SK-N-MC (cell line): ENCODE results near the gene WBP1L.
"Not testable (repeated sequence)": the region's sequence is repeated elsewhere in the genome, so short reads cannot be mapped to it uniquely, and the experiment has no call there.

Experiments
- DNase-seq: peaks from one replicate; pipeline ENCODE4 v3.0.0-alpha.2; 2011; ENCODE audit warnings: low read depth, low spot score
- H3K27ac ChIP-seq: fragments of 200-600 bp; sonication (generic); 2 replicates; pipeline ENCODE4 v1.5.1; 2016; ENCODE audit warnings: mixed run types
- H3K36me3 ChIP-seq: fragments of 200-600 bp; sonication (generic); 2 replicates; pipeline ENCODE4 v1.6.1; 2017; ENCODE audit warnings: antibody characterized with exemption, low read length, mixed read lengths; ENCODE audit not compliant: insufficient read depth
- H3K4me3 ChIP-seq: fragments of 200-600 bp; sonication (generic); 2 replicates; pipeline ENCODE4 v1.5.1; 2016
- H3K9ac ChIP-seq: fragments of 200-600 bp; sonication (generic); 2 replicates; pipeline ENCODE4 v1.8.0; 2017; ENCODE audit warnings: mixed run types, mixed read lengths; ENCODE audit not compliant: insufficient read length
- H3K9me3 ChIP-seq: fragments of 200-600 bp; sonication (generic); 2 replicates; pipeline ENCODE4 v1.6.1; 2017; ENCODE audit warnings: low read depth, mild to moderate bottlenecking, antibody characterized with exemption, low read length, moderate library complexity, mixed read lengths
- EZH2 ChIP-seq: fragments of 200-600 bp; sonication (generic); IDR thresholded peaks from one replicate; pipeline ENCODE4 v1.6.1; 2017; ENCODE audit warnings: antibody characterized with exemption
- FOXP2 ChIP-seq: optimal IDR thresholded peaks from 2 replicates; pipeline ENCODE3; 2011; ENCODE audit warnings: mild to moderate bottlenecking, moderate library complexity; ENCODE audit not compliant: insufficient read depth; ENCODE audit errors: extremely low read length, control extremely low read depth
- POLR2AphosphoS5 ChIP-seq: IDR thresholded peaks from 2 replicates; pipeline ENCODE4 v1.6.1; 2012; ENCODE audit warnings: mild to moderate bottlenecking, low read depth, low read length, borderline replicate concordance

Gene WBP1L

DNA sequence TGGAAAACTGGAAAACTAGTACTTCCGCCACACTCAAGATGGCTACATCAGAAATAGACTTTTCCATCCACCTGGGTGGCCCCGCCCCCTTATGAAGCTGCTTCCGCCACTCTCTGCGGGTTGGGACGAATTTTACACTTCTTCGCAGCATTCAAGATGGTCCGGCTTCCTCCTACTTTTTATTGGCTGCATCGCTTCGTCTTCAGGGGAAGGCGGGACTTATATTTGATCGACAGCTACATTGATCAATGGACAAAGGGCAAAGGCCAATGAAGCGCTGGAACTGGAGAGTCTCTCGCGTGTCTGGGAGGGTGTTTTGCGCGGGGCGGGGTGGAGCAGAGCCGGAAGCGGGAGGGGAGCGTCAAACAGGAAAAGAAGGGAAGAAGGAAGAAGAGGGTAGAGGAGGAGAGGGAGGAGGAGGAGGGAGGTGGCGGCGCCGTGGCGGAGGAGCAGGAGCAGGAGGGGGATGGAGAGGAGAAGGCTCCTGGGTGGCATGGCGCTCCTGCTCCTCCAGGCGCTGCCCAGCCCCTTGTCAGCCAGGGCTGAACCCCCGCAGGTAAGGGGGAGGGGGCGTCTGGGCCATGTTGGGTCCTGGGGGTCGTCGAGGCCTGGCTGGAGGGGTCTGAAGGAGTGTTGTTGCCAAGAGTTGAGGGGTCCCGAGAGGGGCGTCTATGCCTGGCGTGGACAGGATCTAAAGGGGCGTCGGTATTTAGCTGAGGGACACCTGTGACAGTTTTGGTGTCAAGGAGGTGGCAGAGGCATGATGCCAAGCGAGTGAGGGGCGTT, at the start of gene WBP1L:
Gene WBP1L (plus strand): TSS at position 361 of the 786 bp plus-strand sequence. CDS start 106 bp downstream, at position 467.
- TF ChIP-seq POLR2AphosphoS5 (no peak; the same call in 1 of the 2 replicates), FOXP2 (no peak), EZH2 (no peak)
- H3K9me3 ChIP-seq = no peaks in the 10 kb centered on the region

DNA sequence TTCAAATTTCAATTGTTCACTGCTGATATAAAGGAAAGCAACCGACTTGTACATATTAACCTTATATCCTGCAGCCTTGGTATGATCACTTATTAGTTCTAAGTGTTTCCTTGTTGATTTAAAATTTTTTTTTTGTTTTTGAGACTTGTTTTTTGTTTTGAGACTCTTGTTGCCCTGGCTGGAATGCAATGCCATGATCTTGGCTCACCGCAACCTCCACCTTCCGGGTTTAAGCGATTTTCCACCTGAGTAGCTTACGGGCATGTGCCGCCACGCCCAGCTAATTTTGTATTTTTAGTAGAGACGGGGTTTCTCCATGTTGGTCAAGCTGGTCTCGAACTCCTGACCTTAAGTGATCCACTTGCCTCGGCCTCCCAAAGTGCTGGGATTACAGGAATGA, 48.3 kb upstream of the WBP1L start:
- not testable (repeated sequence) for H3K27ac ChIP-seq, DNase-seq, H3K9ac ChIP-seq, H3K9me3 ChIP-seq, H3K36me3 ChIP-seq, H3K4me3 ChIP-seq

More for the DNA sequence above, at the start of gene WBP1L:
- no peak within 1 kb of the TSS for H3K27ac ChIP-seq
- peak within 1 kb of the TSS; percentile 80 for H3K4me3 ChIP-seq
- DNase-seq = peak; percentile 91
- peak within 1 kb of the TSS; percentile 81 for H3K9ac ChIP-seq
- H3K36me3 ChIP-seq = no peaks in the 10 kb centered on the region

DNA sequence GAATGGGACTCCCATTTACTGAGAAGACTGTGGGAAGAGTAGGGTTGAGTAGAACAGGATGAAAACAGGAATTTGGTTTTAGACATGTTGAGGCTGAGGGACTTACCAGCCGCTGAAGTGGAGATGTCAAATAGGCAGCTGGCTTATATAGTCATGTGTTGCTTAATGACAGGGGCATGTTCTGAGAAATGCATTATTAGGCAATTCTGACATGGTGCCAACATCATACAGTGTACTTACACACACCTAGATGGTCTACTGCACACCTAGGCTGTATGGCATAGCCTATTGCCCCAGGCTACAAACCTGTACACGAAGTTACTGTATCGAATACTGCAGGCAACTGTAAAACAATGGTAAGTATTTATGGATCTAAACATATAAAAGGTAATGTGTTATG, 47.0 kb upstream of the WBP1L start:
- H3K27ac ChIP-seq = no peak overlapping the region
- no peak for DNase-seq
- H3K4me3 ChIP-seq = no peak overlapping the region
- TF ChIP-seq EZH2 (no peak), FOXP2 (no peak), POLR2AphosphoS5 (no peak)
- peaks cover 4% of the 10 kb centered on the region; the same call in 1 of the 2 replicates for H3K36me3 ChIP-seq
- H3K9me3 ChIP-seq = no peaks in the 10 kb centered on the region
- H3K9ac ChIP-seq = no peak overlapping the region

DNA sequence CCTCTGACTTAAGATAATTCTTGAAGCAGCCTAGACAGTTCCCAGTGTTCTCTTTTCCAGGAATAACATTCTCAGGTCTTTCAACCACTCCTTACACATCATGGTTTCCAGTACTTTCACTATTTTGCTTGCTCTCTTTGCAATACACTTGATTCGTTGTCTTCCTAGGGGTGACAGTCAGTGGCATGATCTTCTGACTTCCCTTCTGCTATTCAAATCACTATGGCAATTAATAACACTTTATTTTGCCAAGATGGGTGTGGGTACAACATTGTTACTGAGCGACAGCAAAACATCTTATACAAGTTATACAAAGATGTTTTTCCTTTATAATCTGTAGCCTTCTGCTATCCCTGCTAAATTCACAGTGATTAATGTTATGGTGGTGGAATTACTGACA, 44.9 kb upstream of the WBP1L start:
- DNase-seq = no peak
- Histone ChIP-seq H3K9me3 (no peaks in the 10 kb centered on the region), H3K36me3 (peaks cover 4% of the 10 kb centered on the region; the same call in 1 of the 2 replicates), H3K27ac (no peak overlapping the region), H3K4me3 (no peak overlapping the region), H3K9ac (no peak overlapping the region)
- TF ChIP-seq FOXP2 = no peak
- TF ChIP-seq EZH2 = no peak
- no peak for TF ChIP-seq POLR2AphosphoS5

DNA sequence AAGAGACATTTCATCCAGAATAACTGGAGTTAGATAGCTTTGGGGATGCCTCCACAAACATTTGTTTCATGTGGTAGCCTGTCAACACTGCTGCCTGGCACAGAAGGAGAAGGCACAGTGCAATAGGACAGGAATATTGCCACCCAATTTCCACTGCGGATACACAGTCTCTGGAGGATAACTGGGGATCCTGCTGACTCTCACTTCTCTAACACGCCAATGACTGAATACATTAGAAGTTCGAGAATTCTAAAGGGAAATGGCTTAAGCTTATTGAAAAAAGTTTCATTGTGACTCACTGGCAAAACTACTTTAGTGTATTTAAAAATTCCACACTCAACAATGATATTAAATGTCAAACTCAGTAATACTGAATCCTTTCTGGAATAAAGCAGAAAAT, 42.5 kb upstream of the WBP1L start:
- H3K9ac ChIP-seq = no peak overlapping the region
- H3K4me3 ChIP-seq = no peak overlapping the region
- no peak for DNase-seq
- H3K9me3 ChIP-seq = no peaks in the 10 kb centered on the region
- H3K36me3 ChIP-seq = peaks cover 4% of the 10 kb centered on the region; the same call in 1 of the 2 replicates
- TF ChIP-seq FOXP2 (no peak), EZH2 (no peak), POLR2AphosphoS5 (no peak)
- H3K27ac ChIP-seq = no peak overlapping the region

DNA sequence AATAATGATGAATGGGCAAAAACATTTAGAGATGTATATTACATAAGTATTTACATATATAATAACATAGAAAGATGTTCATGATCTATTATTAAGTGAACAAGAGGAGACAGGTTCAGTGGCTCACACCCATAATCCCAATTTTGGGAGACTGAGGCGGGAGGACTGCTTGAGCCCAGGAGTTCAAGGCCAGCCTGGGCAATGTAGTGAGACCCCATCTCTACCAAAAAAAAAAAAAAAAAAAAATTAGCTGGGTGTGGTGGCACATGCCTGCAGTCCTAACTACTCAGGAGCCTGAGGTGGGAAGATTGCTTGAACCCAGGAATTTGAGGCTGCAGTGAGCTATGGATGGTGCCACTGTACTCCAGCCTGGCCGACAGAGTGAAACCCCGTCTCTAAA, 42.0 kb upstream of the WBP1L start:
- no peak overlapping the region for H3K4me3 ChIP-seq
- no peak for TF ChIP-seq EZH2
- no peak for TF ChIP-seq POLR2AphosphoS5
- no peak for TF ChIP-seq FOXP2
- no peaks in the 10 kb centered on the region for H3K9me3 ChIP-seq
- no peak for DNase-seq
- H3K9ac ChIP-seq = no peak overlapping the region
- H3K36me3 ChIP-seq = peaks cover under 1% of the 10 kb centered on the region; the same call in 1 of the 2 replicates
- H3K27ac ChIP-seq = no peak overlapping the region

DNA sequence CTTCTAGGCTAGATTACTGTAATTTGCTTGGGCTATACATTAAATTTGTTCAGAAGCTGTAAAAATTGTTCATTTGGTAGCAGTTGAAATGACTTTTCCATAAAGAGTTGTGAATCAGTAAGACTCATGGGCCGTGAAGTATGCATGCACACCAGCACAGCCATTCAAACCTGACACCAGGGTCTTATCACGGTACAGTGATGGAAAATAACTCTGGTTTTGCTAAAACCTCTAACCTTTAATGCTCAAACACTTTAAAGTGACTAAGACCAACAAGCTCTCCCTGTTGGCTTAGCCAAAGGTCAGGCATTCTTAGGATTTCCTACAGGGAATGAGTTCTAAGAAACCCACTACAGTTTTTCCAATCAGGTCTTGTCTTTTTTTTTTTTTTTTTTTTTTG, 41.0 kb upstream of the WBP1L start:
- H3K9ac ChIP-seq = no peak overlapping the region
- no peaks in the 10 kb centered on the region for H3K36me3 ChIP-seq
- TF ChIP-seq POLR2AphosphoS5 = no peak
- no peak for TF ChIP-seq FOXP2
- no peak for TF ChIP-seq EZH2
- no peak overlapping the region for H3K4me3 ChIP-seq
- H3K27ac ChIP-seq = no peak overlapping the region
- no peaks in the 10 kb centered on the region for H3K9me3 ChIP-seq
- DNase-seq = no peak

DNA sequence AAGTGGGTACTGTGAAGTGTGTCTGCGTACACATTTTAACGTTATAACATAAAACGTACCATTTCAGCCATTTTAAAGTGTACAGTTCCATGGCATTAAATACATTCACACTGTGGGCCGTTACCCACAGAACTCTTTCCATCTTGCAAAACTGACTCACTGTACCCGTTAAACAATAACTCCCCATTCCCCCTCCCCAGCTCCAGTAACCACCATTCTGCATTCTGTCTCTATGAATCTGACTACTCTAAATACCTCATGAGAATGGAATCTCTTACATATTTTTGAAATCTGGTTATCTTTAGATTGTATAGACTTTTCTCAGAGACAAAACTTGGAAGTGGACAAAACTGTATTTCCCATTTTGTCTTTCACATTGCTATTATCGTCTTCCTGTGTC, 38.8 kb upstream of the WBP1L start:
- Histone ChIP-seq H3K9ac (no peak overlapping the region), H3K4me3 (no peak overlapping the region), H3K27ac (no peak overlapping the region), H3K36me3 (no peaks in the 10 kb centered on the region), H3K9me3 (no peaks in the 10 kb centered on the region)
- TF ChIP-seq FOXP2 (no peak), POLR2AphosphoS5 (no peak), EZH2 (no peak)
- DNase-seq = no peak

DNA sequence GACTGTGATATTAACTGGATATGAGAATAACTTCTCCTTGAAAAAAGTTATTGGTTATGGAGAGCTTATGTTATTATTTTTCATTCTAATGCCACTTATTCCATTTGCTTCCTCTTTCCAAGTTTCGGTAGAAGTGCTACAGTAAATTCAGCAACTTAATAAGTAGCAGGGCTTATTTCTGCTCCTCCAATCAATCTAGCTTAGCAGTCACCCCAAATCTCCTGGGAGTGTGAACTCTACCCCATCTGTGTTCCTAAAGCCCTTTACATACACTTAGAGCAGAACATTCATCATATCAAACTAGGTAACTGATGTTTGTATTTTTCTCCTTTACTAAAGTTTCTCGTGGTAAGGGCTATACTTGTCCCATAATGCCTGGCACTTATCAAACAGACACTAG, 38.2 kb upstream of the WBP1L start:
- H3K4me3 ChIP-seq = no peak overlapping the region
- TF ChIP-seq POLR2AphosphoS5 (no peak), FOXP2 (no peak), EZH2 (no peak)
- H3K27ac ChIP-seq = no peak overlapping the region
- no peaks in the 10 kb centered on the region for H3K9me3 ChIP-seq
- no peaks in the 10 kb centered on the region for H3K36me3 ChIP-seq
- no peak overlapping the region for H3K9ac ChIP-seq
- no peak for DNase-seq
